Activated gamma-delta T cell (primary cell): ENCODE data around the gene RHCG.

ENCODE experiments used
- DNase-seq: peaks from one replicate; lab custom pipeline; 2025; lab: John Stamatoyannopoulos, UW

Gene RHCG

GRCh38 chr15:89502867-89503595, 6.6 kb upstream of the RHCG start:
- DNase-seq: no peak

DNA sequence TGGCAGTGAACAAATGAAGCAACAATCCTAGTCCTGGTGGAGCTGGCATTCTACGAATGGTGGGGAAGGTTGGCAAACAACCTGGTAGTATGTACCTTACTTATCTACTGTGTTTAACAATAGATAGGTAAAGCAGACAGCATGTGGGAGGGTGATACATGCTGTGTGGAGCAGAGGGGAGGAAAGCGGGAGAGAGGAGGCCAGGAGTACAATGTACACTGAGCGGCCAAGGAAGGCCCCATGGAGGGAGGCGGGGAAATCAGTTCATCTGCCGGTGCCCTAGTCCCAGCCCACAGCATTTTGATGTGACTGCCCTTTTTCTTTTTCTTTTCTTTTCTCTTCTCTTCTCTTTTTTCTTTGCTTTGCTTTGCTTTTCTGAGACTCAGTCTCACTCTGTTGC, 5.3 kb upstream of the RHCG start:
- DNase-seq: no peak

DNA sequence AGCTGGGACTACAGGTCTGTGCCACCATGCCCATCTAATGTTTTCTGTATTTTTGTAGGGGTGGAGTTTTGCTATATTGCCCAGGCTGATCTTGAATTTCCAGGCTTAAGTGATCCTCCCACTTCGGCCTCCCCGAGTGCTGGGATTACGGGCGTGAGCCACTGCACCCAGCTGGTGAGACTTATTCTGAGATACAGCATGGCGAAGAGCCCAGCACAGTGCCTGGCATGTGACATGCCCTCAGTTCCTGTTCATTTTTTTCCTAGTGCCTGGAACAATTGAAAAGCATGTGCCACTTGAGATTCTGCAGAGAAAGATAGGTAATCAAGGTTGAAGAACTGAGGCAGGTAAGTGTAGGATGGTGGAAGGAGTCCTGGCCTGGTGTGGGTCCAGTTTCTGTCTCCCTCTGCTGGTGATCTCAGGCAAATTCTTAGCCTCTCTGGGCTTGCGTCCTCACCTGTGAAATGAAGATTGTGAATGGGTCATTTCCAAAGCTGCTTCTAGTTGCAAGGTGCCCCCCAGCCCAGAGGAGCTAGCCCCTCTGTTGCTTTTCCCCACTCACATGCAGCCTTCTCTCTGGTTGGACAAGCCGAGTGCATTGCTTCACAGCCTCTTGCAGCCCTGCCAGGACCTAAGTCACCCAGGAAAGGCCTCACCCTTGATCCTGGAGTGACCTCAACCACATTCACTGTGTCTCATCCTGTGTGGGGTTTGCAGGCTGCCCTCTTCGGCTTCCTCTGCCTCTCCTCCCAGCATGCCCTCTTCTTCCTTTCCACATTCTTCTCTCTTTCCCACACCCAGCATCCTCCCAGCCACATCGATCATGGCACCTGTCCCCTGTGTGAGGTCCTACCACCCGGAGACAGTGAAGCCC, 4.3 kb upstream of the RHCG start:
- DNase-seq: no peak

DNA sequence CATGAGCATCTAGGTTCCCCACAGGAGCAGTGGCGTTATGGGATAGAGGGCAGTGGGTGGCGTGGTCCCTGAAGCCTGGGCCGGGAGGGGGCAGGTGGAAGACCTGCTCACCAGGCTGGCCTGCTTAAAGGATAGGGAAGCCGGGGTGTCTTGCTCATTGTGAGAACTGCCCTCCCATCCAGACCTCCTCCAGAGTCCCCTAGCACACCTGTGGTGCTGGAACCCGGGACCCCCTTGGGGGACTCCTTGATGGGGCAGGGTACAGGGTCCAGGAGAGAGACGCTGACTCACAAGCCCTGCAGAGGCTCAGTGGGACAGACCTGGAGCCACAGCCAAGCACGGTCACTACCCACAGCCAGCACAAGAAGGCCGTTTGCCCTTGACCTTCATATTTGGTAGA, 2.8 kb upstream of the RHCG start:
- no peak for DNase-seq

- DNase-seq: no peak
Measured at GRCh38 chr15:89498574-89498906, 2.2 kb upstream of the RHCG start.

DNA sequence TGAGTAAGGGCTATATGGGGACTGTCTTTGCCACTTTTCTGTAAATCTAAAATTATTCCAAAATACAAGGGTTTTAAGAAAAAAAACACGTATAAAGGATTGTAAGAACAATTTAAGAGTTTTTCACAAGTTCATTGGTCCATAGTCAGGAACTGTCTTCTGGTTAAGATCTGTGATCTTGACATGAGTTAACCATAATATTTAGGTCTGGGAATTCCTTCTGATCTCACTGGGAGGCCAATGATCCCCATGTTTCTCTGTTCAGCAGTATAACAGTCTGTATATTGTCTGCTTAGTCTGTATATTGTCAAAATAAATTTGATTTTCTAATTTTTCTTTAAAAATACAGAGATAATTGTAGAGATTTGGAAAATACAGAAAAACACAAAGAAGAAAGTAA, 848 bp upstream of the RHCG start:
- no peak for DNase-seq

- no peak for DNase-seq
Measured at GRCh38 chr15:89495638-89496145, 691 bp downstream of the RHCG start.

DNA sequence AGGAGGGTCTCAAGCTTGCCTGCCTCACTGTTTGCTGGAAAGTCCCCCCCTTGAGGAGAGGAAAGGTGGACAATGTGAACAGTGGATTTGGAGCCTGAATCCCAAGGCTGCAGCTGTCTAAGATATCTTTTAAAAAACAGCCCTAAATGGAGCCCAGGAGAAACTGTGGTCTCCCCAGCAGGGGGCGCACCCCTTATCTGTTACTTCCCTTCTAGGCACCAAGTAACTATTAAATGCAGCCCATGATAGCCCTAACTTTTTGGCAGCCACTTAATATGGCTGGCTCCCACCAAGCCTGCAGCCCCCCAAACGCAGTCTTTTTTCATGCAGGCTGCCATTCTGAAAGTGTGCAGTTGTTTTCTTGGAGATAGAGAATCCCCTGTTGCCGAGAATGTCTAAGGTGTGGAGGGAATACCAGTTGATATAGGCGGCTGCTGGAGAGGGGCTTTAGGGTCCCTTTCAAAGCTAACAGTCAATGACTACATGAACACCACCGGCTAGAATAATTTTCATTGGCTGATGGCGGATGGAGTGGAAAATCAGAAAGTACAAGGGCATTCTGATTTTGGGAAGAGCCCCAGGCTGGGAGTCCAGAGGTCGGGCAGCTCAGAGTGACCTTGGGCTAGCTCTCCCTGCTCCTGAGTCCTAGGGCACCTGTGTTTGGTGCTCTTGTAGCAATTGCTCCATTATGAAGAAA, 1.3 kb downstream of the RHCG start:
- no peak for DNase-seq

DNA sequence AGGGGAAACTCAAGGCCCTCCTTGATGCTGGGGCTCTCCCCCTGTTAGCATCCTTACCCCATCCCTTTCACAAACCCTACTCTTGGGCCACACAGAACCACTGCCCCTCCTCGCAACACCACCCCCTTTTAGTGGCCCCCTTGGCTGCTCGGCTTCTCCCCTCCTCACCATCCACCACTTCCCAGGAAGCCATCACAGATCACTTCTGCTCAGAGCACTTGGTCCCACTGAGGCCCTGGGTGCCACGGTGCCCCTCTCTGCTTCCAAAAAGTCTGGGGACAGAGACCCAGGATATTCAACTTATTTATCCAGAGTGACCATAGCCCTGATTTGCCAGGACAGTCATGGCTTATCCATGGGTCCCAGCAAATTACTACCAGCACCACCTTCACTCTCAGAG, 2.4 kb downstream of the RHCG start:
- DNase-seq: no peak

DNA sequence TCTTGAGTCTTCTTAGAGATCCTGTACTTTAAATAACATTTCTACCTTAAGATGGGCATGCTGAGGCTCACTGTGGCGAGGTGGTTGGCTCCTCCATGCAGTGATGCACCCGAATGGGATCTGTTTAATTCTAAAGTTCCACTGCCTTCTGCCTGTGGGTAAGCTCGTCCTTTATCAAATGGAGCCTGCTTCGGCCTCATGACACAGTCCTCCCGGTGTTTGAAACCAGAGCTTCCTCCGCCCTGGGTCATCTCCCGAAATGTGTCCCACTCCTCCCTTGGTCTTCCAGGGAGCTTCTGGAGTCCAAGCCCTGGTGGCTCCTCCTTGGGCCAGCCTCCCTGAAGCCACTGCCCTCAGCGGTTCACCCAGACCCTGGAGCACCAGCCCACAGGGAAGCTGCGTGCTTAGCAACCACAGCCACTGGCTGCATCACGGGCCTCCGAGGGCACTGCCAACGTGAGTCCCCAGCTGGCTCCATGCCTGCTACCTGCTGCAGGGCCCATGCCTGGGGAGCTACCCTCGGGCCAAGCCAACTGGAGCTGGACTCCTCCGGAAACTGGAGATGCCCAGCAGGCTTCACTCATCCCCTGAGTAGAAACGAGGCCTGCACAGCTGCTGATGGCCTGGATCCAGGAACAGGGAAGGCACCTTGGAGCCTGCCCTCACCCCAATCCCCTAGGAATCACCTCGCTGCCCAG, 3.3 kb downstream of the RHCG start:
- DNase-seq: no peak

- no peak for DNase-seq
Measured at GRCh38 chr15:89492111-89492641, 4.2 kb downstream of the RHCG start.

DNA sequence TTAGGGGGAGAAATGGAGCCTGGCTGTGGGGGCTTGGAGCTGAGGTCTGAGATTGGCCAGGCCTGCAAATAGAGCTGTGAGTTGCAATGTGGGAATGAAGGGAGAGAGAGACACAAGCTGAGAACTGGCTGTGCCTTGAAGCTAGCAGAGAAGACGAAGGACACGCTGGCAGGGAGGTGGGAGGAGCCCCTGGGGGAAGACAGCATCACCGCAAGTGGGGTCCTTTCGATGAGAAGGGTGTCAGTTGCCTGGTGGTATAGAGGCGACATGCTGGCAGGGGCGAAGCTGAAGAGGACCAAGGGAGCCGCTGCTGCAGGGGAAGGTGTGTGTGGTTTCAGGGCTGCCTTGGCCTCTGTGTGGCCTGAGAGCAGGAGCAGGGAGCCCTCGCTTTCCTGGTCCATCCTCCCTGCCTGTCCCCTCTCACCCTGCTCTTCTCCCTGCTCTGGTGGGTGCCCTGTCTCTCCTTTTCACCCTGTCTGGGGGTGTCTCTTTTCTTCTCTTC, 5.5 kb downstream of the RHCG start:
- no peak for DNase-seq

DNA sequence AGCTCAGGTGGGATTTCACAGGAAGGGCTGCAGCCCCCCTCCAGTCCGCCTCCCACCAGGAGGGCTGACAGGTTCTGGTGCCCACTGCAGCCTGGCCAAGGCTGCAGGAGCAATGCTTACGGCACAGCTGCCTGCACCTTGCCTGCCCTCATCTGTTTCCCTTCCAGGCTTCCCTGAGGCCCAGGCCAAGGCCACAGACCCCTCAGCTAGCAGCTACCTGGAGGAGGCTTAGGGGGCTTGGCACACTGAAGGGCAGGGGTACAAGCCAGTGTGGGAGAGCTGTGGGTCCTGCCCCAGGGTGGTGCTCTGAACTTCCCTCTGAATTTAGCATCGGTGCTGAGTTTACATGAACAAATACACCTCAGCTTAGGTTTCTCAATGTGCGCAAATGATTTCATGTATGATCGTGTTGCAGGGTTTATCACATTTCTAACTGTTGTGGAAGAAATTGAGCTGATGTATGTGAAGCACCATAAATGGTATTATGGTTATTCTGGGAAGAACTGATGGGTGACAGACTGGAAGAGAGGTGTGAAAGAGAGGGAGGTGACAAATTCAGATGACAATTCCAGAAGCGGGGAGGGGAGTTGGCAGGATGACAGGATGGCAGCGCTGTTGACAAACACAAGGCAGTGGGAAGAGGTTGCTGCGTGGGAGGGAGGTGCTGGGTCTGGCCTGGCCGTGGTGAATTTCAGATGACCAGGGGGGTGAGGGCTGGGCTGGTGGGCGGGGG, 6.1 kb downstream of the RHCG start:
- DNase-seq: no peak

- DNase-seq: no peak
Measured at GRCh38 chr15:89489376-89489775, 7.0 kb downstream of the RHCG start.

GRCh38 chr15:89487791-89488190, 8.6 kb downstream of the RHCG start:
- no peak for DNase-seq

DNA sequence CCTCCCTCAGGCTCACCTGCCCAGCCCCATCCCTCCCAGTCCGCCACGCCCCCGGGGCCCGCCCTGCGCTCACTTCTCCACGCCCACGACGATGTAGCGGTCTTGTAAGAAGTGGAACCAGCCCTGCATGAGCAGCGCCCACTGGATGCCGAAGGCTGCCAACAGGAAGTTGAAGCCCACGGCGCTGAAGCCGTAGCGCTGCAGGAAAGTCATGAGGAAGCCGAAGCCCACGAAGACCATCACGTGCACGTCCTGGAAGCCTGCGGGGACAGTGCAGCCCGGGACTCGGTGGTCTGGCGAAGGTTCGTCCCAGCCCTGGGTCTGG, 9.7 kb downstream of the RHCG start:
- DNase-seq: no peak

DNA sequence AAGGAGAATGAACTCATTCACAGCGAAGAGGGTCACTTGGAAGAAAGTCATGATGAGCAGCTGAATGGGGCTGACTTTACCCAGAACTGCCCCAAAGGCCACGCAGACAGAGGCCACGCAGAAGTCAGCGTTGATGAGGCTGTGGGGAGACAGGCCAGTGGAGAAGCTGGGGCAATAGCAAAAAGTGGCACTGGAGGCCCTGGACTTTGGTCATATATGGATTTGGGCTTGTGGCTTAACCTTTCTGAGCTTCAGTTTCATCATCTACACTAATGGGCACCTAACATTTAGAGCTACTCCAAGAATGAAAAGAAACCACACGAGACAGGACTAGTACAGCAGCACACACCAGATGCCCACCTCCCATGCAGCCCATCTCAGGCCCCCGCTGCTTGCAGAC, 13.3 kb downstream of the RHCG start:
- no peak for DNase-seq

- no peak for DNase-seq
Measured at GRCh38 chr15:89482139-89482538, 14.2 kb downstream of the RHCG start.

DNA sequence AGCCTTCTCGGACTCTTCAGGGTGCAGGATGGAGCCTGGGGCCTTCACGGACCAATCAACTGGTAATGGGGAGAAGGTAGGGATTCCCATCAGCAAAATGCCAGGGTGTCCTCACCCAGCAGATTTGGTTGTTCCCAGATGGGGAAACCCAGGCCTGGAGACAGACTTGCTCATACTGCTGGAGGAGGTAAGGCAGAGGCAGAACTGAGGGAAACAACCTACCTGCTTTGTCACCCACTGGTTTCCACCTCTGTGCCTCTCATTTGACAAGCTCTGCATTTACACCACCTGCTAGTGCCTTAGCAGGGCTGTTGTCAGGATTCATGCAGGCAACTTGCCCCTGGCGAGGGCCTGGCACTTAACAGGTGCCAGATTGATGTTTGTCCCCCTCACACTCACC, 15.9 kb downstream of the RHCG start:
- DNase-seq: no peak

DNA sequence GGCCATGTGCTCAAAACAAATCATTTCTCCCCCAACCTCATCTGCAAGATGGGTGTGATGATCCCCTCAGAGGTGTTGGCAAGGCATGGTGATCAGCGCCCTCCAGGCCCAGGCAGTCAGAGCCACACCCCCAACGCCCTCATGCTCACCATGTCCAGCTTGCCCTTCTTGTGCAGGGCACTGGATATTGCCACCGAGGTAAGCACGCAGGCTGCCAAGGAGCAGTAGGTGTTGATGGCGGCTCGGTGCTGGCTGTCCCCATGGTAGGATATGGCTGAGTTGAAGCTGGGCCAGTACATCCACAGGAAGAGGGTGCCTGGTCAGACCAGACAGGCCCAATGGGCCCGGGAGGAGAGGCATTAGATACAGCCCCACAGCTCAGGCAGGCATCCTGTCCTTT, 17.2 kb downstream of the RHCG start:
- DNase-seq: no peak
